GM23338 (cell line): Measurements from ENCODE around the gene EP400.
"Not testable (repeated sequence)": the region's sequence is repeated elsewhere in the genome, so short reads cannot be mapped to it uniquely, and the experiment has no call there.

Source experiments
- CTCF ChIP-seq, 2 experiments: fragments of 200-600 bp in 1 of 2; sonication (generic) in 1 of 2; conservative IDR thresholded peaks; 2 replicates each; pipeline versions ENCODE4 v1.5.1 to v1.6.1; 2016 to 2017; ENCODE audit warnings: antibody characterized with exemption in 2 of 2, low read depth in 2 of 2, mild to moderate bottlenecking in 2 of 2, moderate library complexity in 1 of 2
- REST ChIP-seq: IDR thresholded peaks from one replicate; pipeline ENCODE4 v1.6.1; 2018; ENCODE audit warnings: antibody characterized with exemption; ENCODE audit not compliant: unreplicated experiment

- not testable (repeated sequence) for TF ChIP-seq CTCF (conservative IDR thresholded peaks at IDR 0.05; ENCODE audit: low read depth in 2 of 2); REST
Measured at GRCh38 chr12:131954460-131954859, 4.7 kb downstream of the EP400 start.
